Articular chondrocyte of knee joint (primary cell): ENCODE data around the gene UFSP1. TPM values are rescaled to one million over a fixed set of nuclear protein-coding genes. Genes with fewer than 3 reads are reported as not detected.

Experiments used
- small RNA-seq: library from RNA; depleted of rRNA; stranded (forward); fragments of <200 nt; gene quantifications from one replicate; pipeline ENCODE3, GENCODE V24; 2012
- total RNA-seq: library from RNA; depleted of rRNA; stranded (reverse); fragments of >200 nt; gene quantifications from 2 replicates; pipeline ENCODE4 v1.2.3, GENCODE V29; 2012

Gene UFSP1
- 2.2 and 2.7 TPM in 2 replicates for total RNA-seq

DNA sequence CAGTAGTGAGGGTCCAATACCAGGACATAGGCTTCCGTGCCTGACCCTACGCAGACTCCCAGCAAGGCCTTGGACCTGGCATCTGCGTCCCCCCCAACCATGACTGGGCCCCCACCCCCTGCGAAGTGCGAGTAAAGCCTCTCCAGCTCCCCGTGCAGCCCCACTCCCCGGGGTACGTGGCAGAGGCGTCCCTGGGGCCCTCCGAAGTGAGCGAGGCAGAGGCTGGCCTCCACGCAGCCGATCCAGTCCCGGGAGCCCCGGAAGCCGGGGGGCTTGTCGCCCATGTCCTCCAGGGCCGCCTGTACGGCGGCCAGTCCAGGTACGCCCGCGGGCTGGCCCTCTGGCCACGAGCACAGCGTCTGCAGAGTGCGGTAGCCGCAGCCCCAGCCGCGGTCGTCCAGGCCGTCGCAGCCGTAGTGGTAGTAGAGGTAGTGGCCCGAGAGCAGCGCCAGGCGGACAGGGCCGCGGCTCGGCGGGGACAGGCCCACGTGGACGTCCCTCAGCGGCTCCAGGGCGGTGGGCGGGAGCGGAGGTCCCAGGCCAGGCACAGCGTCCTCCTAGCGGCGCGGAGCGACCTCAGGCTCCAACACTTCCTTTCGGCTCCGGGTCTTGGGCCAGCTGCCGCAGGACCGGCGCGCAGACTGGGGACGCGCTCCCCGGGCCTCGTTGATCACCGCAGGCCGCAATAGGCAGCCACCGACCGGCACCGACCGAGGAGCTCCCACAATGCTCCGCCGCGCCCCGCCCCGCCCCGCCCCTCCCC, at the start of gene UFSP1:
UFSP1 (minus strand) TSS at position 728 of the 763 bp plus-strand sequence; CDS start at position 284, 444 bp downstream.

DNA sequence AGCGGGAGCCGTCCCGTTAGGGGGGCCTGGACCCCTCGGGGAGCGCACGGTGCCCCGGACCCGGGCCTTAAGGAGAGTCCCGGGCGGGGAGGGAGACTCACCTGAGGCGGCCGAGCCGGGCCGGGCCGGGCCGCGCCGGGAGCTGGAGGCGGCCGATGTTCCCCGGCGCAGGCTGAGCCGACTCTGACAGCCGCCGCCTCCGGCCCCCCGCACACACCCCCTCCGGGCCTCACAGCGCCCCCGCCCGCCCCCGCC, 6.1 kb upstream of the UFSP1 start, which contains the start of gene ACHE:
ACHE (minus strand) TSS at position 188 of the 255 bp plus-strand sequence. CDS start 1,656 bp downstream, outside the sequence.

DNA sequence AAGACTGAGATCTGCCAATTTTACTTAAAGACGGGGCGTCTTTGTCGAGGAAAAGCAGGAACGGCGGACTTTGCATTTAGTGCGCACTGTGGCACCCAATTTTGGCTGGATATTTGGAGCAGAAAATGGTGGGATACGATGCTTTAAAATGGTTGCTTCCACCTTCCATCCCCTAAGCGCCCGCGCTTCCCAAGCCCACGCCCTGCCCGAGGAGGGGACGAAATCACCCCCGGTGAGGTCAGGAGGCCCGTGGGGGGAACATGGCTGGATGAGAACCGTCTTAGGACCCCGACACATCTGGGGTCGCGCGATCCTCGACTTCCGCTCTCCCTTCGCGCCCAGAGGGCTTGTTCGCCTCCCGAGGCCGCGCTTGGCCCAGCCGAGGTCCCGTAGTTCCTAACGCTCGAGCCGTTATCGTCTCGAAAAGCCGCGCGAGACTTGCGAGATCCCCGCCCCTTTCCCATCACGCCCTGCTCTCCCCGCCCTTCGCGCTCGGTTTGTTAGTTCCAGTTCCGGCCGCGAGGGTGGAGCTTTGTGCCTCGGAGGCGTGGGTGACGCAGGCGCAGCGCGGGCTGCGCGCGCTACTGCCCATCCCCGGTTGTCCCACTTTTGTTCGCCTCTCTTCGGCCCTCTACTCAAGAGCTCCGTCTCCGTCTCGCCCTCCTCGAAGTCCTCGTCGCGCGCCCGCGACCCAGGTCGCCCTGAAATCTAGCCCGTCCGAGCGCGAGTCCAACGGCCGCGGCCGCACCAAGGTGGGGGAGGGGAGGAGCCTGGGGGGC, 14.7 kb downstream of the UFSP1 start, which contains the start of gene SRRT:
SRRT (plus strand) TSS at position 527 of the 779 bp plus-strand sequence. CDS start 488 bp downstream, outside the sequence.

DNA sequence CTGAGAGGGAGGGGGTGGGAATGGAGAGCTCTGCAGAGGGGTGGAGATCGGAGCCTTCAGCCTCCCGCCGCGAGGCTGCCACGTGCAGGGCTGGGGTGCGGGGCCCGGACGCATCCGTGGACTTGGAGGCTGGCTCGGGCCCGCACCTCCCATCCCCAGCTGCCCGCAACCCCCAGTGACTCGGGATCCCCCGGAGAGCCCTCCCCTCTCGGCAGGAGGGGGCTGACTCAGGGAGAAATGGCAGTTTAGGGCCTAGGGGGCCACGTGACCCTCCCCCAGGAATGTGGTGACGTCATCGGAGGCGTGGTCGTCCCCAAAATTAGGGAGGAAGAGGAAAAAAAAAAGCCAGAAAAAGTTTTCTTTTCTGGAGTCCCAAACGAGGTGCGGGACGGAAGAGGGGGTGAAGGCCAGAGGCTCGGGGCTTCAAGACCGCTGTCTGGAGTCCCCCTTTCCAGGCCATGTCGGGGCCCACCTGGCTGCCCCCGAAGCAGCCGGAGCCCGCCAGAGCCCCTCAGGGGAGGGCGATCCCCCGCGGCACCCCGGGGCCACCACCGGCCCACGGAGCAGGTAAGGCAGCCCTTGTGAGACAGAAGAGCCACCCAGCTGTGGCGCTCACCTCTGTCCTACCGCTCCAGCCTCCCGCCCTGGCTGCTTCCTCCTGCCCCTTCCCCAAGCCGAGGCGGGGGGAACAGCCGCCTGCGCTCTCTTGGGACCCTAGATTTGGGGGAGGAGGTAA, 22.3 kb downstream of the UFSP1 start, which contains the start of gene TRIP6:
TRIP6 (plus strand) TSS at position 348 of the 736 bp plus-strand sequence; CDS start at position 459, 111 bp downstream.

DNA sequence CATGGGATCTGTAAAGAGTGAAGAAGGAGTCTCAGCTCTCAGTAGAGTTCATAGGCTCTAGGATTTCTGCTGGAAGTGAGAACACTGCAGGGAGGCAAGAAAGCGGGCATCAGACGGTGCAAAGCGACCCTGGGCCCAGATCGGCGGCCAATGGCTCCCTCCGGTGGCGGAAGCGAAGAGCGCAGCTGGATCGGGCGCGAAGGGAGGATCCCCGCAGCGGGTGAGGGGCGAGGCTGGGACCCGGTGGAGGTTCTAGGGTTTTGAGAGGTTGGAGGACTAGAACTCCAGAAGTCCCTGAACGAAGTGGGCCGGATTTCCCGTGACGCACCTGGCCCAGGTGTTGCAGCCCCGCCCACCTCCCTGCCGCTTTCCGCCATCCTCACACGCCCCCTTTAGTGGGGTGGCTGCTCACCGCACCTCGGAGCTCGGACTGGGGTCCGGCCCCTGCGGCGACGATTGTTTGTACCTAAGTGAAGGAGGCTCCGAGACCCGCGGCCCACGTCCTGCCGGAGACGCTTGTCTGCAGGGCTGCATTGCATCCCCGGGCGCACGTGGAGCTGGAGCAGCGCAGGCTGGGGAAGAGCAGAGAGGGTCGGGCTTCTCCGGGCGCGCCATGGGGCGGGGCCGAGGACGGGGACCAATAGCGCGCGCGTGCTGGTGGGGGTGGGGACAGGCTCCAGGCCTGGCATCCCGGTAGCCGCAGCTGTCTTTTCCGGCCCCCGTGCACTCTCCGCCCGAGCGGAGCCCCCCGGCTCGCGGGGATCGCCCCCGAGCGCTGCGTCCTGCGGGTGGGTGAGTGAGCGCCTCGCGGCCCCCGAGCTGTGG, 37.3 kb downstream of the UFSP1 start, which contains the start of gene SLC12A9:
SLC12A9 (plus strand) TSS at position 666 of the 825 bp plus-strand sequence. CDS start 1,485 bp downstream, outside the sequence.

Small RNA genes lying within 50 kb of the gene (small RNA-seq; reads per million reads assigned to genes)
- gene RN7SL549P: not detected
- not detected for gene RPS29P15

Other genes starting within 250 kb of the UFSP1 start
- gene TFR2, start 248.2 kb downstream of the UFSP1 start, total RNA-seq: 0.65 TPM in 2 replicates
- gene ACTL6B, start 233.3 kb downstream of the UFSP1 start, total RNA-seq: 0.11 TPM in 1 of 2 replicates, not detected in the other
- gene GNB2, start 216.0 kb downstream of the UFSP1 start, total RNA-seq: 63.1 and 82.8 TPM in 2 replicates
- 21.8 and 24.3 TPM in 2 replicates for gene GIGYF1, start 195.5 kb downstream of the UFSP1 start, total RNA-seq
- 23.5 and 24.2 TPM in 2 replicates for gene POP7, start 183.6 kb downstream of the UFSP1 start, total RNA-seq
- not detected in 2 replicates for gene EPO, start 169.2 kb downstream of the UFSP1 start, total RNA-seq
- not detected in 2 replicates for gene ZAN, start 156.1 kb downstream of the UFSP1 start, total RNA-seq
- gene EPHB4, start 62.2 kb downstream of the UFSP1 start, total RNA-seq: 32.1 and 34.0 TPM in 2 replicates
- gene SLC12A9, start 37.0 kb downstream of the UFSP1 start, total RNA-seq: 12.6 and 16.3 TPM in 2 replicates
- 131 and 135 TPM in 2 replicates for gene TRIP6, start 22.3 kb downstream of the UFSP1 start, total RNA-seq
- gene SRRT, start 14.6 kb downstream of the UFSP1 start, total RNA-seq: 30.6 and 36.6 TPM in 2 replicates
- gene ACHE, start 6.2 kb upstream of the UFSP1 start, total RNA-seq: not detected in 2 replicates
- gene MUC3A, start 59.8 kb upstream of the UFSP1 start, total RNA-seq: not detected in 2 replicates
- gene MUC12, start 79.8 kb upstream of the UFSP1 start, total RNA-seq: not detected in 2 replicates
- not detected in 2 replicates for gene MUC17, start 130.4 kb upstream of the UFSP1 start, total RNA-seq
- 11.9 and 14.3 TPM in 2 replicates for gene TRIM56, start 195.8 kb upstream of the UFSP1 start, total RNA-seq
- 116 and 247 TPM in 2 replicates for gene SERPINE1, start 237.4 kb upstream of the UFSP1 start, total RNA-seq